Caco-2 (cell line): ENCODE data around the gene COX14. TPM values are rescaled to one million over a fixed set of nuclear protein-coding genes. Genes with fewer than 3 reads are reported as not detected.

ENCODE experiments used
- BruUV-seq: library from RNA; stranded (reverse); fragments of 400-500 nt; replicated peaks from 2 replicates; lab custom pipeline; 2021; lab: Mats Ljungman, UMichigan
- CTCF ChIA-PET: fragments of 300-600 bp; sonication (Branson Sonifier 250); formaldehyde crosslinking; loops from one replicate; lab custom pipeline; 2022; ENCODE audit warnings: antibody characterized with exemption; lab: Charles Lee
- POLR2A ChIA-PET: fragments of 300-600 bp; sonication (Branson Sonifier 250); formaldehyde crosslinking; loops from one replicate; lab custom pipeline; 2022; ENCODE audit warnings: antibody characterized with exemption; lab: Charles Lee
- DNase-seq, 2 experiments: peaks; one replicate each; pipeline versions ENCODE4 v3.0.0 to v3.0.0-alpha.2; 2020 to 2022
- H3K27me3 ChIP-seq: replicated peaks from 2 replicates; pipeline ENCODE4 v1.6.0; 2011; ENCODE audit warnings: low read length; ENCODE audit not compliant: control insufficient read depth, insufficient read depth
- H3K36me3 ChIP-seq: 2 replicates; pipeline ENCODE4 v1.5.1; 2011; ENCODE audit warnings: low read length; ENCODE audit not compliant: control insufficient read depth, insufficient read depth
- H3K4me1 ChIP-seq: fragments of 250-450 bp; sonication (Bioruptor Pico); 2 replicates; pipeline ENCODE4 v1.5.1; 2020; ENCODE audit warnings: mild to moderate bottlenecking
- H3K4me3 ChIP-seq: 2 replicates; pipeline ENCODE4 v1.5.1; 2011; ENCODE audit warnings: low read depth, mild to moderate bottlenecking, control low read depth, low read length
- H3K9me3 ChIP-seq: fragments of 250-450 bp; sonication (Bioruptor Pico); 2 replicates; pipeline ENCODE4 v1.5.1; 2020; ENCODE audit warnings: mild to moderate bottlenecking, moderate library complexity
- H3K27ac Mint-ChIP-seq: one replicate; pipeline ENCODE4 v1.8.0; 2022; ENCODE audit warnings: mixed read lengths; ENCODE audit not compliant: unreplicated experiment
- H3K27me3 Mint-ChIP-seq: one replicate; pipeline ENCODE4 v1.8.0; 2022; ENCODE audit warnings: mixed read lengths; ENCODE audit not compliant: insufficient read depth, unreplicated experiment
- H3K36me3 Mint-ChIP-seq: one replicate; pipeline ENCODE4 v1.8.0; 2022; ENCODE audit warnings: mild to moderate bottlenecking, mixed read lengths; ENCODE audit not compliant: insufficient read depth, unreplicated experiment
- H3K4me1 Mint-ChIP-seq: one replicate; pipeline ENCODE4 v1.8.0; 2022; ENCODE audit warnings: low read depth, mixed read lengths; ENCODE audit not compliant: unreplicated experiment
- H3K4me3 Mint-ChIP-seq: one replicate; pipeline ENCODE4 v1.8.0; 2022; ENCODE audit warnings: mild to moderate bottlenecking, moderate library complexity, mixed read lengths; ENCODE audit not compliant: unreplicated experiment
- H3K9me3 Mint-ChIP-seq: one replicate; pipeline ENCODE4 v1.8.0; 2022; ENCODE audit warnings: mixed read lengths; ENCODE audit not compliant: unreplicated experiment
- CTCF ChIP-seq, 2 experiments: fragments of 200-600 bp in 1 of 2; IDR thresholded peaks; 1 replicate in 1 of 2; 2 replicates in 1 of 2; pipeline versions ENCODE4 v1.5.1 to v1.8.0; 2011 to 2022; ENCODE audit warnings: antibody characterized with exemption in 1 of 2, control low read depth in 1 of 2, inconsistent platforms in 1 of 2, low read depth in 1 of 2, low read length in 1 of 2, mild to moderate bottlenecking in 1 of 2, moderate library complexity in 1 of 2; ENCODE audit not compliant: insufficient read depth in 1 of 2, severe bottlenecking in 1 of 2, unreplicated experiment in 1 of 2
- intact Hi-C: fragments of 100-400 bp; cut with micrococcal nuclease; formaldehyde crosslinking; loops from one replicate; pipeline ENCODE4 v1.10.0; 2022; ENCODE audit not compliant: unreplicated experiment
- total RNA-seq: library from RNA; stranded (reverse); gene quantifications from 2 replicates; pipeline ENCODE4 v1.2.3, GENCODE V29; 2022

The COX14 gene
- total RNA-seq, 1 experiment from 2014 or later, result 86.3 TPM

DNA sequence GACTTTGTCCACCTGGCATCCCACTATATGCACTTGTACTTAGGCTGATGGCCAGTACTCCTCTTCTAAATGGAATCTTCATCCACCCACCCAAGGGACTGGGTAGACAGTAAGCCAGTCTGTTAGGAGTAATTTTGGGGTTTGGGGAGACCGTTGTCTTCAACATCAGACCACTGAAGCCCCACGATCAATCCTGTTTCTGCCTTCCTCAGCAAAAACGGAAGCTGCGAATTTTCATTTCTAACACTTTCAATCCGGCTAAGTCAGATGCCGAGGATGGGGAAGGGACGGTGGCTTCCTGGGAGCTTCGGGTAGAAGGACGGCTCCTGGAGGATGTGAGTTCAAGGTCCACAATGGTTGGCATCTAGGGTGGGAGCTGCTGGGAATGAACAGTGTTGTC, 24.9 kb upstream of the COX14 start:
- DNase-seq, result no peak
- Histone ChIP-seq H3K4me3 (no peak overlapping the region), H3K36me3 (peaks cover 18% of the 10 kb centered on the region), H3K9me3 (no peaks in the 10 kb centered on the region), H3K4me1 (peaks cover 29% of the 10 kb centered on the region), H3K27me3 (no peaks in the 10 kb centered on the region)
- Mint-ChIP-seq H3K4me3 (no peak overlapping the region), H3K36me3 (peaks cover 65% of the 10 kb centered on the region), H3K27ac (no peak overlapping the region), H3K4me1 (peaks cover 28% of the 10 kb centered on the region), H3K27me3 (no peaks in the 10 kb centered on the region), H3K9me3 (no peaks in the 10 kb centered on the region)
- ChIA-PET CTCF (interaction anchor here (1.2 to 2.1 kb wide), 2 partner anchors 23 to 25 kb away, joined by 3 to 13 read pairs; partner anchors contain the start of gene COX14), POLR2A (interaction anchor here (1.3 kb wide), 1 partner anchor 23 kb away, joined by 3 read pairs; no protein-coding TSS in a partner anchor)
- no peak for TF ChIP-seq CTCF (IDR thresholded peaks at IDR 0.05; ENCODE audit: insufficient read depth in 1 of 2, low read depth in 1 of 2, low read length in 1 of 2, severe bottlenecking in 1 of 2, unreplicated experiment in 1 of 2)
- intact Hi-C loops, result no loop called here
- no TSS peak for BruUV-seq

DNA sequence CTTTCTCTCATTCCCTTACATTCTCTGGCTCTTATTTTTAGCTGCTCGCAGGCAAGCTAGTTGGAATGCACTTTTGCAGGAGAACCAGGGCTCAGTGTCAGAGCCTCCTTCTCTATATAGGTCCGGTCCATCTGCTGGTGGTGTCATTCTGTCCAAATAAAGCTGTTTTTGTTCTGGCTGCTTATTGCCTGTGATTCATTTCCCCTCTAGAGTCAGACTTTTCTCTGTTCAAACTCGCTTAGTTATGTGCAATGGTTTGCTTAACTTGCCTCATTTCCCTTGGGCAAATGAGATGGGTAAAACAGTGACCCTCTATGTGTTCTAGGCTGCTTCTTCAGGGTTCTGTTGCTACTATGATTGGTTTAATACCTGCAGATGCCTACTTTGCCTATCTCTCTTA, 24.0 kb upstream of the COX14 start:
- peaks cover 20% of the 10 kb centered on the region for H3K4me1 Mint-ChIP-seq
- H3K36me3 ChIP-seq, result peaks cover 17% of the 10 kb centered on the region
- no peaks in the 10 kb centered on the region for H3K27me3 ChIP-seq
- no peak overlapping the region for H3K4me3 ChIP-seq
- DNase-seq, result no peak
- TF ChIP-seq CTCF (IDR thresholded peaks at IDR 0.05; ENCODE audit: insufficient read depth in 1 of 2, low read depth in 1 of 2, low read length in 1 of 2, severe bottlenecking in 1 of 2, unreplicated experiment in 1 of 2), result no peak
- H3K9me3 ChIP-seq, result no peaks in the 10 kb centered on the region
- H3K9me3 Mint-ChIP-seq, result no peaks in the 10 kb centered on the region
- POLR2A ChIA-PET, result interaction anchor here (1.3 kb wide), 1 partner anchor 22 kb away, joined by 3 read pairs; no protein-coding TSS in a partner anchor
- H3K4me1 ChIP-seq, result peaks cover 20% of the 10 kb centered on the region
- peaks cover 73% of the 10 kb centered on the region for H3K36me3 Mint-ChIP-seq
- no peaks in the 10 kb centered on the region for H3K27me3 Mint-ChIP-seq
- CTCF ChIA-PET, result interaction anchor here (0.6 to 2.1 kb wide), 5 partner anchors 13 to 59 kb away, joined by 3 to 13 read pairs (median 3); partner anchors contain the start of gene COX14
- BruUV-seq, result no TSS peak
- intact Hi-C loops, result loop anchor here (1.0 kb wide), 1 partner anchor 87 kb away; no protein-coding TSS in a partner anchor
- no peak overlapping the region for H3K27ac Mint-ChIP-seq
- H3K4me3 Mint-ChIP-seq, result no peak overlapping the region

DNA sequence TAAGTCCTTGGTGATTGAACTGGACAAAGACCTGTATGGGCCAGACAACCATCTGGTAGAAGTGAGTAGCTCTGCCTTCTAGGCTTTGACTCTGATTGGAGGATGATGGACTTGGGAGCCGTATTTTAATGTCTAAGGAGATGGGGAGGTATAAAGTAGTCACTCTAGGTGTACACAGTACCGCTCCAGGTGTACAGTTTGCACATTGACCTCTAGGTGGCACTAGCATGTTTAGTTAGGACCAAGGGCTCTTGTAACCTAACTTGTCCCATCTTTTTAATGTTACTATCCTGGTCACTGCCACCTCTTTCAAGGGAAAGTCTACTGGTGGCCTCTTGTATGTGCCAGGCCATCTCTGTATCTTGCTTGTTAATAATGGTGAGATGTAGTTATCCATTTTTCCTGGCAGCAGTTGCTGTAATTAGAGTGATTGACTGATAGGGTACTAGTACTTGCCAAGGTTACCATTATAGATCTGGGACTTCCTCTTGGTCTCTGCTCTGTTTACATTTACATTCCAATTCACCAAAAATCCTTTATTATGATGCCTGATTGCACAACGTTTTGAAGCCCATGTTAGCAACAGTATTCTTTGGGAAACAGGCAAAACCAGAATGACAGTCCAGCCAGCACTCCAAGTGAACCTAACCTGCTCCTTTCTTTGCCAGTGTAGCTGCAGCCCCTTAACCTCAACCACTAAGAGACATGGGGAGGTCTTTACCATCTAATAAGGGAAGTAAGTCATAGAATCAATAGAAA, 23.3 kb upstream of the COX14 start:
- intact Hi-C loops, result loop anchor here (1.0 kb wide), 1 partner anchor 87 kb away; no protein-coding TSS in a partner anchor

More for the DNA sequence above, 23.3 kb upstream of the COX14 start:
- H3K36me3 Mint-ChIP-seq, result peaks cover 80% of the 10 kb centered on the region
- no peak overlapping the region for H3K4me3 Mint-ChIP-seq
- H3K36me3 ChIP-seq, result peaks cover 18% of the 10 kb centered on the region
- peak; percentile 77 to 82 for DNase-seq
- ChIA-PET POLR2A (interaction anchor here (1.0 to 1.3 kb wide), 2 partner anchors 21 to 23 kb away, joined by 3 read pairs; partner anchors contain the start of gene COX14), CTCF (interaction anchor here (0.7 to 2.1 kb wide), 5 partner anchors 13 to 23 kb away, joined by 3 to 13 read pairs (median 3); partner anchors contain the start of gene COX14)
- BruUV-seq, result no TSS peak
- H3K27ac Mint-ChIP-seq, result no peak overlapping the region
- no peaks in the 10 kb centered on the region for H3K27me3 ChIP-seq
- no peaks in the 10 kb centered on the region for H3K27me3 Mint-ChIP-seq
- H3K4me1 ChIP-seq, result peaks cover 13% of the 10 kb centered on the region
- no peaks in the 10 kb centered on the region for H3K9me3 ChIP-seq
- no peak overlapping the region for H3K4me3 ChIP-seq
- TF ChIP-seq CTCF (IDR thresholded peaks at IDR 0.05; ENCODE audit: insufficient read depth in 1 of 2, low read depth in 1 of 2, low read length in 1 of 2, severe bottlenecking in 1 of 2, unreplicated experiment in 1 of 2), result peak; percentile 81 to 87
- H3K9me3 Mint-ChIP-seq, result no peaks in the 10 kb centered on the region
- peaks cover 12% of the 10 kb centered on the region for H3K4me1 Mint-ChIP-seq
